ENCODE results near the gene EGR2.

Gene EGR2

GRCh38 chr10:62765726-62766125, 50.4 kb downstream of the EGR2 start:
- TF ChIP-seq CTCF (IDR thresholded peaks at IDR 0.05; ENCODE audit: insufficient read depth, low read length) = no peak
- no peak for DNase-seq (ENCODE audit: low read depth in 1 of 2, low spot score in 1 of 2)
- no peak overlapping the region for H3K27ac ChIP-seq (replicated peaks)
- no peaks in the 10 kb centered on the region for H3K27me3 ChIP-seq (ENCODE audit: insufficient read depth, poor library complexity, severe bottlenecking)
- no peak overlapping the region for H3K4me3 ChIP-seq (replicated peaks; ENCODE audit: insufficient read depth, low read length)

GRCh38 chr10:62764011-62764410, 52.2 kb downstream of the EGR2 start:
- H3K27me3 ChIP-seq (ENCODE audit: insufficient read depth, poor library complexity, severe bottlenecking) = no peaks in the 10 kb centered on the region
- H3K4me3 ChIP-seq (replicated peaks; ENCODE audit: insufficient read depth, low read length) = no peak overlapping the region
- no peak overlapping the region for H3K27ac ChIP-seq (replicated peaks)
- TF ChIP-seq CTCF (IDR thresholded peaks at IDR 0.05; ENCODE audit: insufficient read depth, low read length) (no peak), GABPA (IDR thresholded peaks at IDR 0.05; ENCODE audit: low read depth) (no peak), SPI1 (IDR thresholded peaks at IDR 0.05; ENCODE audit: borderline replicate concordance, low read depth) (peak; percentile 15; the same call in 1 of the 2 replicates)
- no peak for DNase-seq (ENCODE audit: low read depth in 1 of 2, low spot score in 1 of 2)

- H3K27me3 ChIP-seq (ENCODE audit: insufficient read depth, poor library complexity, severe bottlenecking) = no peaks in the 10 kb centered on the region
- DNase-seq (ENCODE audit: low read depth in 1 of 2, low spot score in 1 of 2) = no peak
- no peak overlapping the region for H3K27ac ChIP-seq (replicated peaks)
- H3K4me3 ChIP-seq (replicated peaks; ENCODE audit: insufficient read depth, low read length) = no peak overlapping the region
- TF ChIP-seq POLR2AphosphoS5 (IDR thresholded peaks at IDR 0.05; ENCODE audit: low read depth) (no peak), GABPA (IDR thresholded peaks at IDR 0.05; ENCODE audit: low read depth) (no peak), SPI1 (IDR thresholded peaks at IDR 0.05; ENCODE audit: borderline replicate concordance, low read depth) (no peak), REST (IDR thresholded peaks at IDR 0.05; ENCODE audit: insufficient replicate concordance, low read depth) (no peak), CTCF (IDR thresholded peaks at IDR 0.05; ENCODE audit: insufficient read depth, low read length) (no peak)
Measured at GRCh38 chr10:62763155-62763554, 53.0 kb downstream of the EGR2 start.
